Stimulated activated CD4-positive, alpha-beta T cell treated with anti-CD3 and anti-CD28 coated beads, Interleukin-2, amount 100 ng/mL, for 48 hours (primary cell): ENCODE results near the gene MAX.
"Not testable (repeated sequence)": the region's sequence is repeated elsewhere in the genome, so short reads cannot be mapped to it uniquely, and the experiment has no call there.

Source experiments
- DNase-seq, 2 donors: peaks; one replicate each; pipeline ENCODE4 v3.0.0-alpha.2; 2020

The MAX gene

DNA sequence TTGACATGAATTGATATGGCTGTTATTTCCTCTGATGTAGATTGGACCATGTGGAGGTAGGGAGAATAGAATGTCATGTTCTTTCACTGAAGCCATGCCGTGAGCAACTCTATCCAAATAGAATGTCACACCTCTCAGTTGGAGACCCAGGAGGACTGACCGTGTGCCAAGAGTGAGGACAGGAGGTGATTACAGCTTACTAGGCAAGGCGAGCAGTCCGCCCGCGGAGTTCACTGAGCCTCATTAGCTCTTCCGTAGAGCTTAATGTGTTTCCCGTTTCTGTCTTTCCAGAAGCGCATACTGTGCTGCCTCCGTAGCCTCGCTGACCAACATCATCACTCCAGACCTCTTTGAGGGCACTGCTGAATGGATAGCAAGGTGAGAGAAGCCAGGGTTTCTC, 70.0 kb downstream of the MAX start:
- DNase-seq: no peak

DNA sequence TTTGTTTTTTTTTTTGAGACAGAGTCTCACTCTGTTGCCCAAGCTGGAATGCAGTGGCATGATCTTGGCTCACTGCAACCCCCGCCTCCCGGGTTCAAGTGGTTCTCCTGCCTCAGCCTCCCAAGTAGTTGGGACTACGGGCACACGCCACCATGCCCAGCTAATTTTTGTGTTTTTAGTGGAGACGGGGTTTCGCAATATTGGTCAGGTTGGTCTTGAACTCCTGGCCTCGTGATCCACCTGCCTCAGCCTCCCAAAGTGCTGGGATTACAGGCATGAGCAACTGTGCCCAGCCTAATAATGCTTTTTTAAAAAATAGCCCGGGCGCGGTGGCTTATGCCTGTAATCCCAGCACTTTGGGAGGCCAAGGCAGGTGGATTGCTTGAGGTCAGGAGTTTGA, 71.0 kb downstream of the MAX start:
- DNase-seq: not testable (repeated sequence)

- no peak for DNase-seq
Measured at GRCh38 chr14:65028937-65029336, 73.4 kb downstream of the MAX start.

DNA sequence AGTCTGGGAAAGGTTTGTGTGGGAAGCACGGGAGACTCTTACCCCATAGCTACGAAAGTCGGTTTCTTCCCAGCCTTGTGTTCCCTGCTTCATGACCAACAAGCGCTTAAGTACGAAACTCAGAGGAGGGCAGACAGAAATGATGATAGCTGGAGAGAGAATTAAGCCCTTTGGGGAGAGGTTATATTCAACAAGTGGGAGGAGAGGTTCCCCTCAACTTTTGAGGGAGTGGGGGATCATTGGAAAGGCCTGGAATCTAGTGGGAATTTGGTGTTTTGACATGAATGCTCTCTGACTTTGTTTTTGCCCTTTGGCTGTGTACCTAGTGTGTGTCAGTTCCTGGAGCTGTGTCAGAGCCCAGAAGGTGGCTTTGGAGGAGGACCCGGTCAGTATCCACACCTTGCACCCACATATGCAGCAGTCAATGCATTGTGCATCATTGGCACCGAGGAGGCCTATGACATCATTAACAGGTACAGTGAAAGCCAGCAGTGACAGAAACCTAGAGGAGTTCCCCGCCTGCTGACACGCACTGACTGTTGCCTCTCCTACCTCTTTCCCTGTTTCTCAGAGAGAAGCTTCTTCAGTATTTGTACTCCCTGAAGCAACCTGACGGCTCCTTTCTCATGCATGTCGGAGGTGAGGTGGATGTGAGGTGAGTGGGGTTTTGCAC, 75.1 kb downstream of the MAX start:
- DNase-seq: no peak

DNA sequence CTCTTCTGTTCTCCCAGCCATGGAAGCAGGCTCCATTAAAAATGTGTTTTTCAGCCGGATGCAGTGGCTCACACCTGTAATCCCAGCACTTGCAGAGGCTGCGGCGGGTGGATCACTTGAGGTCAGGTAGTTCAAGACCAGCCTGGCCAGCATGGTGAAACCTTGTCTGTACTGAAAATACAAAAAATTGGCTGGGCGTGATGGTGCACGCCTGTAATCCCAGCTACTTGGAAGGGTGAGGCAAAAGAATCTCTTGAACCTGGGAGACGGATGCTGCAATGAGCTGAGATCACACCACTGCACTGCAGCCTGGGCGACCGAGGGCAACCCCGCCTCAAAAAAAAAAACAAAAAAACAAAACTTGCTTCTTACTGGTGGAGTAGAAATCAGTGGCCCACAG, 75.8 kb downstream of the MAX start:
- DNase-seq: no peak

DNA sequence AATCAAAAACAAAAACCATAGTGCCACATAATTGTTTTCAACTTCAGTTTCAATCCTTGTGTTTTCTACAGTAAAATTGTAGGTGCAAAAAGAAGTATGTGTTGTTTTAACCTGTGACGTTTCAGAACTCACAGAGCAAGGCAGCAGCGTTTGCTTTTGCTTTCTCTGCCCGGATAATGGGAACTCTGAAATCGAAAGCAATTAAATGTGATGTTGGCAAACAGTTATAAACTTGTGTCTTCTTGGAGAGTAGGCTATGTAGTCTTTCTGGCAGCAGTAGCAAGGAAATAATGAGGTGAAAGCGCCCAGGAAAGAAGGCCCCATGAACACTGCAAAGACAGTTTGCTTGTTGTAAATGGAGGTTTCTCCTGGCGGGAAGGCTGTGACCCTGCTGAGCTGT, 76.5 kb downstream of the MAX start:
- no peak for DNase-seq
